Measurements from ENCODE around the gene KRT20.

- TF ChIP-seq, protein P1, sequence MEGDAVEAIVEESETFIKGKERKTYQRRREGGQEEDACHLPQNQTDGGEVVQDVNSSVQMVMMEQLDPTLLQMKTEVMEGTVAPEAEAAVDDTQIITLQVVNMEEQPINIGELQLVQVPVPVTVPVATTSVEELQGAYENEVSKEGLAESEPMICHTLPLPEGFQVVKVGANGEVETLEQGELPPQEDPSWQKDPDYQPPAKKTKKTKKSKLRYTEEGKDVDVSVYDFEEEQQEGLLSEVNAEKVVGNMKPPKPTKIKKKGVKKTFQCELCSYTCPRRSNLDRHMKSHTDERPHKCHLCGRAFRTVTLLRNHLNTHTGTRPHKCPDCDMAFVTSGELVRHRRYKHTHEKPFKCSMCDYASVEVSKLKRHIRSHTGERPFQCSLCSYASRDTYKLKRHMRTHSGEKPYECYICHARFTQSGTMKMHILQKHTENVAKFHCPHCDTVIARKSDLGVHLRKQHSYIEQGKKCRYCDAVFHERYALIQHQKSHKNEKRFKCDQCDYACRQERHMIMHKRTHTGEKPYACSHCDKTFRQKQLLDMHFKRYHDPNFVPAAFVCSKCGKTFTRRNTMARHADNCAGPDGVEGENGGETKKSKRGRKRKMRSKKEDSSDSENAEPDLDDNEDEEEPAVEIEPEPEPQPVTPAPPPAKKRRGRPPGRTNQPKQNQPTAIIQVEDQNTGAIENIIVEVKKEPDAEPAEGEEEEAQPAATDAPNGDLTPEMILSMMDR (IDR thresholded peaks at IDR 0.05; ENCODE audit: insufficient read depth, low read depth, low read length) = no peak
- TF ChIP-seq EZH2 (IDR thresholded peaks at IDR 0.05; ENCODE audit: insufficient read depth, low read length) = no peak
Observed at GRCh38 chr17:40848583-40849235, 36.3 kb downstream of the KRT20 start.

All from astrocyte (in vitro differentiated cells and primary cell).